DOHH2 (cell line): ENCODE data around the gene KCP.

Experiments
- CTCF ChIP-seq: fragments of 200-600 bp; sonication (generic); IDR thresholded peaks from one replicate; pipeline ENCODE4 v1.5.1; 2014; ENCODE audit warnings: antibody characterized with exemption, mild to moderate bottlenecking, low read depth, low read length; ENCODE audit not compliant: poor library complexity, severe bottlenecking
- EZH2phosphoT487 ChIP-seq: fragments of 200-600 bp; sonication (generic); IDR thresholded peaks from 2 replicates; pipeline ENCODE4 v1.6.1; 2017; ENCODE audit warnings: borderline replicate concordance, mild to moderate bottlenecking, antibody characterized with exemption, low read length, moderate library complexity, mixed read lengths

DNA sequence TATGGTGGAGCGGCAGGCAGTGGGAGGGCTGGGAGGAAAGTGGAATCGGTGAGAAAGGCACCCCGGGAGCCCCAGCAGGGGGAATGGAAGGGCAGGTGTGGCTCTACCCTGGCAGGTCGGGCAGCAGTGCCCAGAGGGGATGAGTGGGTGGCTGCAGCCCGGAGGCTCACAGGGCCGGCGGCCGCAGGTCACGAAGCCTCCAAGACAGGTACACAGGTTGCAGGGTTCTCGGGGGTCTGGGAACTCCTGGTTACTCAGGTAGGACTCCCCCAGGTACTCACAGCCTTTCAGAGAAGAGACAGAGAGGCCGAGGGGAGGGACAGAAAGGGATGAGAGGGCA is 21.8 kb downstream of the KCP start:
- TF ChIP-seq CTCF (no peak), EZH2phosphoT487 (no peak)
